ENCODE measurements around the gene SLC45A1. TPM values are rescaled to one million over a fixed set of nuclear protein-coding genes. Genes with fewer than 3 reads are reported as not detected.

The SLC45A1 gene
- total RNA-seq, 1 donor from 2014 or later = 2.7 TPM

DNA sequence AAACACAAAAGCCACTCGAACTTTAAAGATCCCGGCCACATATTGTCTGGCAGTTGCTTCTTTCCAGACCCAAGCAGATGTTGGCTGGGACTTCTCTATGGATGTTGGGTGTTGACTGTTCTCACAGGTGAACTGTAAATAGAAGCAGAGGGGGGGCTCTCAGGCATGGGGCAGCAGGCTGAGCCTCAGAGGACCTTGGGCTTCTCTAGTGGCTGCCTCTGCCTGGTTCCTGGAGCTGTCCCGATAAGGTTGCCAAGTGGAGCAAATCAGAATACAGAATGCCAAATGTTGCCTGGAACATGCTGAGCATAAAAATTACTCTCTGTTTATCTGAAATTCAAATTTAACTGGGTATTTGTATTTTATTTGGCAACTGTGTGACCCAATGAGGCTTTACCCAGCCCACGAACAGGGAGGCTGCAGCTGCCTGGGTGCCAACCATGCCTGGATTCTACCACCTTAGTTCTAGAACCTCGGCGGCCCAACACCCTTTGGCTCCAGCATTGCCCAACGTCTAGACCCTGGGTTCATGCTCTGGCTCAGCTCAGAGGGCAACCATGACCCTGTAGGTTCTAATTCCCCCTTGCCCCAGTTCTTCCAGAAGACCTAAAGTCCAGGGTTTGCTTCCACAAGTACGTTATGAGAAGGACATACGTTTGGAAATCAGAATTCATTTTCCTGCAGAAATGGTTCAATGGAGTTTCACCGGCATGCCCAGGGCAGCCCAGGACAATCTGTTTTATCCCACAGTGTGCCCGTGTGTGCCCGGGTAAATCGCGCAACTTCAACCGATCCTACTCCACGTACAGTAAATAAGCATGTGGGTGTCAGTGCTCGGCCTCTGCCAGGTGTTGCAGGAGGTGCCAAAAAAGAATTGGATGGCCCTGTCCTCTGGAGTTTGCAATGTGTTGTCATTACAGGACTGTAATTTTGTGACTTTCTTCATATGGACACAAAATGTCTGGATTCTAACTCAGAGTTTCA, 5.4 kb upstream of the SLC45A1 start:
- Mint-ChIP-seq H3K36me3 (no peaks in the 10 kb centered on the region), H3K27me3 (peaks cover 5% of the 10 kb centered on the region), H3K4me3 (no peak overlapping the region), H3K9me3 (no peaks in the 10 kb centered on the region), H3K27ac (no peak overlapping the region), H3K4me1 (ENCODE audit: unreplicated experiment) (peaks cover 26% of the 10 kb centered on the region)
- no peak for DNase-seq (ENCODE audit: extremely low spot score, unreplicated experiment)
- TF ChIP-seq, protein P1, sequence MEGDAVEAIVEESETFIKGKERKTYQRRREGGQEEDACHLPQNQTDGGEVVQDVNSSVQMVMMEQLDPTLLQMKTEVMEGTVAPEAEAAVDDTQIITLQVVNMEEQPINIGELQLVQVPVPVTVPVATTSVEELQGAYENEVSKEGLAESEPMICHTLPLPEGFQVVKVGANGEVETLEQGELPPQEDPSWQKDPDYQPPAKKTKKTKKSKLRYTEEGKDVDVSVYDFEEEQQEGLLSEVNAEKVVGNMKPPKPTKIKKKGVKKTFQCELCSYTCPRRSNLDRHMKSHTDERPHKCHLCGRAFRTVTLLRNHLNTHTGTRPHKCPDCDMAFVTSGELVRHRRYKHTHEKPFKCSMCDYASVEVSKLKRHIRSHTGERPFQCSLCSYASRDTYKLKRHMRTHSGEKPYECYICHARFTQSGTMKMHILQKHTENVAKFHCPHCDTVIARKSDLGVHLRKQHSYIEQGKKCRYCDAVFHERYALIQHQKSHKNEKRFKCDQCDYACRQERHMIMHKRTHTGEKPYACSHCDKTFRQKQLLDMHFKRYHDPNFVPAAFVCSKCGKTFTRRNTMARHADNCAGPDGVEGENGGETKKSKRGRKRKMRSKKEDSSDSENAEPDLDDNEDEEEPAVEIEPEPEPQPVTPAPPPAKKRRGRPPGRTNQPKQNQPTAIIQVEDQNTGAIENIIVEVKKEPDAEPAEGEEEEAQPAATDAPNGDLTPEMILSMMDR (conservative IDR thresholded peaks at IDR 0.05) = no peak

DNA sequence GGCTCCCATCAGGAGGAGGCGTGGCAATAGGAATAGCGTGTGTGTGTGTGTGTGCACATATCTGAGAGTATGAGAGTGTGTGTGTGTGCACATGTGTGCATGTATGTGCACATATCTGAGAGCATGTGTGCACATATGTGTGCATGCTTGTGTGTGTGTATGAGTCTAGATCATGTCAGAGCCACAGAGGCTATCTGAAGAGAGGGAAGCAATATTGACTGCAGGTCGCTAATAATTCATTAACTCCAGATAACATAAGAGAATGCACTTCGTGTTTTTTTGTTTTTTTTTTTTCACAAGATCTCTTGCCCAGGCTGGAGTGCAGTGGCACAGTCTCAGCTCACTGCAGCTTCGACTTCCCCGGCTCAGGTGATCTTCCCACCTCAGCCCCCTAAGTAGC, 4.7 kb upstream of the SLC45A1 start:
- Mint-ChIP-seq H3K4me3 (no peak overlapping the region), H3K36me3 (no peaks in the 10 kb centered on the region), H3K27ac (no peak overlapping the region), H3K27me3 (peaks cover 6% of the 10 kb centered on the region), H3K4me1 (ENCODE audit: unreplicated experiment) (peaks cover 28% of the 10 kb centered on the region), H3K9me3 (no peaks in the 10 kb centered on the region)
- DNase-seq (ENCODE audit: extremely low spot score, unreplicated experiment) = no peak
- TF ChIP-seq, protein P1 (conservative IDR thresholded peaks at IDR 0.05) = no peak

DNA sequence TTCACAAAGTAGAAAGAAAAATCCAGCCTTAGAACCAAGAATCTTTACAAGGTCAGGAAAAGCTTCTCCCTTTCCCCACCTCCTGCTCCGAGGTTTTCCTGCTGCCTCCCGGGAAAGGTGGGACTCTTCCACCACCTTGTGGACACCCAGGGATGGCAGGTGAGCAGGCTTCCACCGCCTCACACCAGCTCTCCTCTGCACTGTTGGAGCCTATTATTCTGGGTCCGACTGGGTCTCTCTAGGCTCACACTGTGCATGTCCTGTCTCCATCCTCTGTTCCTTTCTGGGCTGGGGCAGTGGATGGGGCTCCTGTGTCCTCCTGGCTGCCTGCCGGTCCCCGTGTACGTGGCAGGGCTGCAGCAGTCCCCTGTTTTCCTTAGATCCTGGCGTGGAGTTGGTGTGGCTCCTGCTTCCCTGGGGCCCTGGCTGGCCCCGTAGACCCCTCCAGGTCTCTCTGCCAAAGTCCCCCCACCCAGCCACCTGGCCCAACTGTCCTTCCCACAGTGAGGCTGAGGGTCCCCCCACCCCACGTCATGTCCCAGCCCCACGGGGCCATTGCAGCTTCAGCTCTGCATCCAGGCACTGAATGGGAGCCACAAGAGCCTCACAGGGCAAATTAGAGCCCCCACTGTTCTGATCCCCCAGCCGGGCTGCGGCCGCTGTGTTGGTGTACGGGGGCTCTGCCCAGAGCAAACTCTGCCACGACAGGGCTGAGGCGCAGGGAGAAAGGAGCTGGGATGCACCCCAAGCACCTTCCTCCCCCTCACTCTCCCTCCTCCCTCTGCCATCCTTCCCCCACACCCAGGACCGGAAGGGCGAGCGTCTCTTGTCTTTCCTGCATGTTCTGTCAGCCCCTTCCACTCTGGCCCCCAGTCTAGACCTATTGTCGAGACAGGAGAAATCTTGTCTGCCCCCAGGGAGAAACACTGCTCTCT, 3.3 kb upstream of the SLC45A1 start:
- DNase-seq (ENCODE audit: extremely low spot score, unreplicated experiment) = peak; percentile 80
- H3K36me3 Mint-ChIP-seq = no peaks in the 10 kb centered on the region
- H3K4me1 Mint-ChIP-seq (ENCODE audit: unreplicated experiment) = peaks cover 28% of the 10 kb centered on the region
- H3K4me3 Mint-ChIP-seq = peak overlapping the region; percentile 36
- no peaks in the 10 kb centered on the region for H3K9me3 Mint-ChIP-seq
- peak overlapping the region; percentile 50 for H3K27ac Mint-ChIP-seq
- TF ChIP-seq, protein P1 (conservative IDR thresholded peaks at IDR 0.05) = peak; percentile 95
- H3K27me3 Mint-ChIP-seq = peaks cover 11% of the 10 kb centered on the region

DNA sequence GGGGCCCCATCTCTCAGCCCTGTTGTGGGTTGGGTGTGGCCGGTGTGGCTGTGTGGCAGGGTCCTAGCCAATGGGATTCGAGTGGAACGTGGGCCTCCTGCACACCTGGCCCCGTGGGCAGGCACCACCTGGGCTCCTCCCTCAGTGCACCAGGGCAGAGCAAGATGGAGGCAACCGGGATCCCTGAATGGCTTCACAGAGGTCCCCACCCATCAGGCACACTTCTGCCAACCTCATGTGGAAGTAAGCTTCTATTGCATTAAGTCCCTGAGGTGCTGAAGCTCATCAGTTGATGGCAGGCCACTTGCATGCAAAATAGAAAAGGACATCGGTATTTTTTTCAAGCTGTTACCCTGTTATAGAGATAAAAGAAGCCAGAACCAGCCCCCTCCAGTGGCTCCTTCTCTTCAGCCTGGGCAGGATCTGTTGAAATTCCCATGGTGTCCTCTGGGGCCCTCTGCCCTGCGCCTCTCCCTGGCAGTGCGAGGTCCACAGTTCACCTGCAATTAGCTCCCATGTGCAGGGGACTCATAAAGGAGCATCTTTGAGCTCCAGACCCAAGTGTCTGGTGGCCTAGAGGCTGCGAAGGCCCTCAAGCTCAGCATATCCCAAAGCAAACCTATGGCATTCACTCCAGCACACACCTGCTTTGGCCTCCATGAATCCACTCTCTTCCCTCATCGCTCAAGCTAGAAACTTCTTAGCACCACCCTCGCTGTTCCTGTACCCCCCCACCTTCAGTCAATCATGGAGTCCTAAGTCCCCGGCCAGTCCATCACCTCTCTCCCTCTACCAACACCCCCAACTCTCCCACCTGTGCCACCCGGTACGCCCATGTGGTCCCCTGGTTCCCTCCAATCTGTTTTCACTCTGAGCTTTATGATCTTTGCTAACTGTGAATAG, 2.1 kb upstream of the SLC45A1 start:
- TF ChIP-seq, protein P1 (conservative IDR thresholded peaks at IDR 0.05) = peak; percentile 57
- Mint-ChIP-seq H3K4me1 (ENCODE audit: unreplicated experiment) (peaks cover 28% of the 10 kb centered on the region), H3K9me3 (no peaks in the 10 kb centered on the region), H3K4me3 (peak overlapping the region; percentile 1), H3K36me3 (no peaks in the 10 kb centered on the region), H3K27me3 (peaks cover 18% of the 10 kb centered on the region), H3K27ac (no peak overlapping the region)
- DNase-seq (ENCODE audit: extremely low spot score, unreplicated experiment) = no peak

DNA sequence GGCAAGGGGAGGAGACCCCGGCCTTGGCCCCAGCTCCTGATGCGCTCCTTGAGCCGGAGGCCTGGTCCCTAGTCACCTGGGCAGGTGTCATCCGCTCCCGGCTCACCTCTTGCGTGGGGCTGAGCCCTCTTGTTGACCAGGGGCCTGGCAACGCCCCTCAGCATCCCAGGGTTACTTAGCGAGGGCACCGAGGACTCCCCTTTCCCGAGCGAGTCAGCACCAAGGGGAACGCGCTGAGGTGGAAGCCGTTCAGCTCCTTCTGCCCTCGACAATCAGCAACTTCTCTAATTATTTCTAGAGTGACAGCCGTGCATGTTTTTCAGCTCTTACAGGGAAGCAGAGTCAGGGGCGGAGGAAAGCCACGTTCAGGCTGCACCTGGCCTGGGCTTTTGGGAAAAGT, 522 bp downstream of the SLC45A1 start:
- H3K27me3 Mint-ChIP-seq = peaks cover 19% of the 10 kb centered on the region
- DNase-seq (ENCODE audit: extremely low spot score, unreplicated experiment) = no peak

More for the DNA sequence above, 522 bp downstream of the SLC45A1 start:
- no peaks in the 10 kb centered on the region for H3K9me3 Mint-ChIP-seq
- peak overlapping the region; percentile 79 for H3K4me3 Mint-ChIP-seq
- no peaks in the 10 kb centered on the region for H3K36me3 Mint-ChIP-seq
- TF ChIP-seq, protein P1 (conservative IDR thresholded peaks at IDR 0.05) = no peak
- no peak overlapping the region for H3K27ac Mint-ChIP-seq
- H3K4me1 Mint-ChIP-seq (ENCODE audit: unreplicated experiment) = peaks cover 28% of the 10 kb centered on the region

All from type B pancreatic cell (in vitro differentiated cells).